Natural killer cell (primary cell): ENCODE data around the gene EPHB1. TPM values are rescaled to one million over a fixed set of nuclear protein-coding genes. Genes with fewer than 3 reads are reported as not detected.

Source experiments
- ATAC-seq, 3 donors: fragments of 150-1000 bp in 2 of 3; fragments of 200-7000 bp in 1 of 3; cut with Tn5 transposase; 1 replicate in 1 of 3; 2 replicates in 2 of 3; pipeline ENCODE4 v1.10.0; 2021; ENCODE audit warnings: mild to moderate bottlenecking in 2 of 3, moderate library complexity in 2 of 3
- DNase-seq, 2 donors: peaks; one replicate each; pipeline versions ENCODE4 v3.0.0 to v3.0.0-alpha.2; 2013 to 2021; ENCODE audit warnings: mixed read lengths in 1 of 2
- H3K27ac ChIP-seq: one replicate; pipeline ENCODE4 v1.5.1; 2013; ENCODE audit warnings: mild to moderate bottlenecking, low read length
- H3K27me3 ChIP-seq: one replicate; pipeline ENCODE4 v1.6.1; 2013; ENCODE audit warnings: low read length; ENCODE audit not compliant: control insufficient read depth, insufficient read depth
- H3K36me3 ChIP-seq: one replicate; pipeline ENCODE4 v1.6.1; 2013; ENCODE audit warnings: low read length; ENCODE audit not compliant: control insufficient read depth, insufficient read depth
- H3K4me1 ChIP-seq: one replicate; pipeline ENCODE4 v1.6.1; 2013; ENCODE audit warnings: low read length; ENCODE audit not compliant: control insufficient read depth, insufficient read depth
- H3K4me3 ChIP-seq: one replicate; pipeline ENCODE4 v1.5.1; 2013; ENCODE audit warnings: low read length
- H3K9me3 ChIP-seq: one replicate; pipeline ENCODE4 v1.6.1; 2013; ENCODE audit warnings: low read length; ENCODE audit not compliant: control insufficient read depth, insufficient read depth
- H3K27ac Mint-ChIP-seq, 2 donors: one replicate each; pipeline ENCODE4 v1.8.0; 2022; ENCODE audit warnings: mild to moderate bottlenecking in 2 of 2, mixed read lengths in 2 of 2, moderate library complexity in 1 of 2
- H3K27me3 Mint-ChIP-seq, 2 donors: one replicate each; pipeline ENCODE4 v1.8.0; 2022; ENCODE audit warnings: low read depth in 2 of 2, mixed read lengths in 2 of 2
- H3K36me3 Mint-ChIP-seq: one replicate; pipeline ENCODE4 v1.8.0; 2022; ENCODE audit warnings: mixed read lengths
- H3K4me1 Mint-ChIP-seq, 2 donors: one replicate each; pipeline ENCODE4 v1.8.0; 2022; ENCODE audit warnings: mixed read lengths in 2 of 2
- H3K4me3 Mint-ChIP-seq: one replicate; pipeline ENCODE4 v1.8.0; 2022; ENCODE audit warnings: mild to moderate bottlenecking, moderate library complexity, mixed read lengths
- H3K9me3 Mint-ChIP-seq, 2 donors: one replicate each; pipeline ENCODE4 v1.8.0; 2022; ENCODE audit warnings: mixed read lengths in 2 of 2
- WGBS: methylation state at CpG from one replicate; pipeline ENCODE4 v1.1.7; 2013; ENCODE audit warnings: missing lambda C conversion rate; ENCODE audit not compliant: insufficient coverage; 5-methylcytosine and 5-hydroxymethylcytosine counted together
- intact Hi-C: fragments of 100-400 bp; cut with micrococcal nuclease; formaldehyde crosslinking; loops from one replicate; pipeline ENCODE4 v1.14.2; 2022
- total RNA-seq, 4 donors: library from RNA; stranded (reverse); fragments of 120-200 nt in 1 of 4; gene quantifications; one replicate each; pipeline versions ENCODE4 v1.2.3 to v1.2.4, GENCODE V29; 2013 to 2022
- TF ChIP-seq, protein P1 (sequence below): fragments of 200-600 bp; IDR thresholded peaks from one replicate; pipeline ENCODE4 v1.8.0; 2022; ENCODE audit warnings: antibody characterized with exemption

Gene EPHB1
- total RNA-seq, 3 donors from 2014 or later (not counting 1 experiment from before 2014, with no cell fraction given): 0.60 TPM; not detected in 2

DNA sequence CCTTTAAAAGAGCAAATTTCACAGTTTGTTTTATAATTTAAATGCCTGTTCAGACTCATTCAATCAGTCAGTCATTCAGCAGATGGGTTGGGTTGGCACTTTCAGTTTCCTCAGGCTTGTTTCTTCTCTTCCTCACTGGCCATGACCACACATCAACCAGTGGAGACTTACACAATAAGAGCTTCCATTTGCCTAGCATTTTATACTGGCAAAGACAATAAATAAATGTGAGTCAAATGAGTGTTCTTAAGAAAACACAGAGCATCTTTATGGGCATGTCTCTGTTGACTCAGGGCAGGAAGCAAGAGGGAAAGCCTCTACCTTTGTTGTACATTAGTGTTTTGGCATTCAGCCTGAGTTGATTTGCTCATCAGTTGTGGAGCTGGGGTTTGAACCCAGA lies 122.6 kb downstream of the EPHB1 start:
- H3K36me3 ChIP-seq: no peaks in the 10 kb centered on the region
- H3K27me3 Mint-ChIP-seq: peaks cover 0 to 12% of the 10 kb centered on the region in 2 donors
- no peaks in the 10 kb centered on the region for H3K9me3 ChIP-seq
- H3K36me3 Mint-ChIP-seq: no peaks in the 10 kb centered on the region
- H3K4me1 ChIP-seq: no peaks in the 10 kb centered on the region
- no peak for DNase-seq
- peaks cover 6% of the 10 kb centered on the region in 2 donors for H3K4me1 Mint-ChIP-seq
- TF ChIP-seq, protein P1, sequence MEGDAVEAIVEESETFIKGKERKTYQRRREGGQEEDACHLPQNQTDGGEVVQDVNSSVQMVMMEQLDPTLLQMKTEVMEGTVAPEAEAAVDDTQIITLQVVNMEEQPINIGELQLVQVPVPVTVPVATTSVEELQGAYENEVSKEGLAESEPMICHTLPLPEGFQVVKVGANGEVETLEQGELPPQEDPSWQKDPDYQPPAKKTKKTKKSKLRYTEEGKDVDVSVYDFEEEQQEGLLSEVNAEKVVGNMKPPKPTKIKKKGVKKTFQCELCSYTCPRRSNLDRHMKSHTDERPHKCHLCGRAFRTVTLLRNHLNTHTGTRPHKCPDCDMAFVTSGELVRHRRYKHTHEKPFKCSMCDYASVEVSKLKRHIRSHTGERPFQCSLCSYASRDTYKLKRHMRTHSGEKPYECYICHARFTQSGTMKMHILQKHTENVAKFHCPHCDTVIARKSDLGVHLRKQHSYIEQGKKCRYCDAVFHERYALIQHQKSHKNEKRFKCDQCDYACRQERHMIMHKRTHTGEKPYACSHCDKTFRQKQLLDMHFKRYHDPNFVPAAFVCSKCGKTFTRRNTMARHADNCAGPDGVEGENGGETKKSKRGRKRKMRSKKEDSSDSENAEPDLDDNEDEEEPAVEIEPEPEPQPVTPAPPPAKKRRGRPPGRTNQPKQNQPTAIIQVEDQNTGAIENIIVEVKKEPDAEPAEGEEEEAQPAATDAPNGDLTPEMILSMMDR: no peak
- H3K27ac Mint-ChIP-seq: no peak overlapping the region
- H3K27me3 ChIP-seq: no peaks in the 10 kb centered on the region
- no peak for ATAC-seq
- intact Hi-C loops: no loop called here
- no peak overlapping the region for H3K4me3 Mint-ChIP-seq
- H3K9me3 Mint-ChIP-seq: no peaks in the 10 kb centered on the region
- H3K4me3 ChIP-seq: no peak overlapping the region
- H3K27ac ChIP-seq: no peak overlapping the region

GRCh38 chr3:134918441-134918840 lies 123.4 kb downstream of the EPHB1 start:
- DNase-seq: no peak
- no peak for ATAC-seq
- Histone ChIP-seq H3K9me3 (no peaks in the 10 kb centered on the region), H3K27me3 (no peaks in the 10 kb centered on the region), H3K36me3 (no peaks in the 10 kb centered on the region), H3K4me1 (no peaks in the 10 kb centered on the region), H3K4me3 (no peak overlapping the region), H3K27ac (no peak overlapping the region)
- Mint-ChIP-seq H3K27ac (no peak overlapping the region), H3K4me3 (no peak overlapping the region), H3K9me3 (no peaks in the 10 kb centered on the region), H3K4me1 (peaks cover 6% of the 10 kb centered on the region in 2 donors), H3K27me3 (peaks cover 0 to 12% of the 10 kb centered on the region in 2 donors), H3K36me3 (no peaks in the 10 kb centered on the region)
- intact Hi-C loops: no loop called here
- TF ChIP-seq, protein P1: no peak
- 18% methylated on average over 1 of the region's 1 CpG for WGBS

- H3K27ac ChIP-seq: no peak overlapping the region
- no peaks in the 10 kb centered on the region for H3K4me1 ChIP-seq
- H3K27me3 ChIP-seq: no peaks in the 10 kb centered on the region
- no peaks in the 10 kb centered on the region for H3K36me3 ChIP-seq
- no peak for DNase-seq
- H3K27me3 Mint-ChIP-seq: peaks cover 0 to 14% of the 10 kb centered on the region in 2 donors
- H3K4me3 Mint-ChIP-seq: no peak overlapping the region
- no peaks in the 10 kb centered on the region for H3K36me3 Mint-ChIP-seq
- H3K4me1 Mint-ChIP-seq: no peaks in the 10 kb centered on the region
- no peaks in the 10 kb centered on the region for H3K9me3 ChIP-seq
- intact Hi-C loops: no loop called here
- ATAC-seq: no peak
- no peak overlapping the region for H3K27ac Mint-ChIP-seq
- no peak overlapping the region for H3K4me3 ChIP-seq
- TF ChIP-seq, protein P1: no peak
- H3K9me3 Mint-ChIP-seq: peaks cover 2 to 6% of the 10 kb centered on the region in 2 donors
- 83% methylated on average over 1 of the region's 3 CpGs for WGBS
Measured at GRCh38 chr3:134922101-134922500, 127.0 kb downstream of the EPHB1 start.

DNA sequence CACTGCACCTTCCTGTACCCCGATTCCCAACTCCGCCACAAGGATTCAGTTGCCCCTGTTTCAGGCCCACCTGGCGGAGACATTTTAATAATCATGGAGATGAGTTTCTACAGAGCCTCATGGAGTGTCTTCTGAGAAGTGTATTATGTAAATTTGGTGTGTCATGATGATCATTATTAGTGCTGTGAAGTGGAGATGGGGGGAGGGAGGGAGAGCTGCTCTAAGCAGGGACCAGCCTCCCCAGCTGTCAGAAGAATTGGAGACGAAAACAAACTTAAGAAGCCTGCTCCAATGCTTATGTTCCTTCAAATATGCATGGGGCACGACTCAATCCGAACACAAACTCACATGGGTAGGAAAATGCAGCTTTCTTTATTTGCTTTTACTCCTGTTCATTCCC lies 127.8 kb downstream of the EPHB1 start:
- 89% methylated on average over 6 of the region's 6 CpGs for WGBS
- H3K4me1 ChIP-seq: no peaks in the 10 kb centered on the region
- H3K27ac Mint-ChIP-seq: no peak overlapping the region
- H3K27me3 Mint-ChIP-seq: peaks cover 0 to 14% of the 10 kb centered on the region in 2 donors
- H3K4me3 ChIP-seq: no peak overlapping the region
- no peaks in the 10 kb centered on the region for H3K4me1 Mint-ChIP-seq
- no peaks in the 10 kb centered on the region for H3K36me3 Mint-ChIP-seq
- H3K27ac ChIP-seq: no peak overlapping the region
- ATAC-seq (no peak), DNase-seq (no peak)
- no peaks in the 10 kb centered on the region for H3K9me3 ChIP-seq
- no peaks in the 10 kb centered on the region for H3K36me3 ChIP-seq
- no peak overlapping the region for H3K4me3 Mint-ChIP-seq
- peaks cover 2 to 6% of the 10 kb centered on the region in 2 donors for H3K9me3 Mint-ChIP-seq
- TF ChIP-seq, protein P1: no peak
- H3K27me3 ChIP-seq: no peaks in the 10 kb centered on the region
- intact Hi-C loops: no loop called here
